ENCODE data around the gene NFYC. TPM values are rescaled to one million over a fixed set of nuclear protein-coding genes. Genes with fewer than 3 reads are reported as not detected.

Gene NFYC
- total and polyA plus RNA-seq, 2 of the 8 experiments (the other 6 are each of a cell fraction or from before 2014, with no cell fraction given) = 54.1 to 124 TPM

DNA sequence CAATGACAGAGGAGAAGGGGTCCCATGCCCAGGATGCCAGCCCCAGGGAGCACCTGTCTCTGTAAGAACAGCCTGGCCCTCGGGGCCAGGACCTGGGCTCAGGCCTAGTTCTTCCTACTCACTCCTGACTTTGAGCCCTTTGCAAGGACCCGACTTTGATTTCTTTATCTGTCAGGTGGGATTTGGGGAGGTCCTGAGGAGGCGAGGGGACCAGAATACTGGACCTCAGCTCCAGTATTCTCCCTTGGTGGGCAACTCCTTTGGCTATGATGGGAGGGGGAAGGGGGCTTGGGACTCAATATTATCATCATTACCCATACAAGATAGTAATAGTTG lies 110.2 kb downstream of the NFYC start (continued):
- TF ChIP-seq EZH2 (IDR thresholded peaks at IDR 0.05; ENCODE audit: low read depth, low read length, severe bottlenecking) = no peak
- no peak for TF ChIP-seq TCF12 (IDR thresholded peaks at IDR 0.05; ENCODE audit: low read depth, low read length)
- no peak for TF ChIP-seq TAF1 (IDR thresholded peaks at IDR 0.05; ENCODE audit: low read depth, low read length)
- no peak for TF ChIP-seq JUN (IDR thresholded peaks at IDR 0.05; ENCODE audit: low read depth, low read length)
